Coronary artery (tissue), 2 donors: ENCODE measurements around the gene APBB2.

ENCODE experiments used
- DNase-seq: peaks from one replicate; pipeline ENCODE4 v3.0.0-alpha.2; 2017; ENCODE audit warnings: low spot score
- H3K27ac ChIP-seq, 2 donors: fragments of 200-600 bp; sonication (generic); one replicate each; pipeline ENCODE4 v1.5.1; 2016 to 2019
- H3K4me3 ChIP-seq: fragments of 200-600 bp; sonication (generic); 2 replicates; pipeline ENCODE4 v1.5.1; 2016; ENCODE audit warnings: mild to moderate bottlenecking, moderate library complexity
- TF ChIP-seq, protein P1 (sequence below): fragments of 200-600 bp; sonication (generic); IDR thresholded peaks from one replicate; pipeline ENCODE4 v1.5.1; 2019; ENCODE audit warnings: antibody characterized with exemption

The APBB2 gene

DNA sequence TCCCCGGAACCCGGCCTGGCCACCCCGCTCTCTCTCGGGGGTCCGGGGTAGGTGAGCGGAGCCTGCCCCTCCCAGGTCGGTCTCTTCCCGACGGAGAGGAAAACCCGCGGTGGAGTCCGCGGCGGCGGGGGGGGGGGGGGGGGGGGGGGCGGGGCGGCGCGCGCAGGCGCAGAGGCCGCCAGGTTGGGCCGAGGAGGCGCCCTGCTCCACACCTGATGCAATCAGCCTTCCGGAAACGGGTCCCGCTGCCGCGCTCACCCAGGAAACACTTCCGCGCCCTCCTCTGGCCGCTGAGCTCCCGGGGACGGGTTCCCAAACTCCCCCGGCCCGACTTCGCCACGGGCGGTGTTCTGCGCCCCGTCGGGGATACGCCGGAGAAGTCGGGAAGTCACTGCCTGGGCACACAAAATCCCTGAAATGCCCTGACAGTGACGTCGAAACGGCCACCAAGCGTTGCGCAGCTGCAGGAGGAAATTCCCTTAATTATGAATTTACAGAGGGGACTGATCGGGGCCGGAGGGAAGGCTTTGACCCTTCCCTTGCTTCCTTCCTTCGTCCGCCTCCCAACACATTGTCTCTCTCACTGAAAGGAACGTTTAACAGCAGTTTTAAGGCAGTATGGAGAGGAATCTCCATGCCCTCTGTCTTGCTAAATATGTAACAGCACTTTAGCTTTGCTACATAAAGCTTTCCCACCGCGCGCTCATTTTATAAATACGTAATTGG is 2.1 kb upstream of the APBB2 start:
- peak overlapping the region; percentile 81 for H3K4me3 ChIP-seq
- peak; percentile 88 for DNase-seq
- peak overlapping the region; percentile 84 to 91 for H3K27ac ChIP-seq
- TF ChIP-seq, protein P1, sequence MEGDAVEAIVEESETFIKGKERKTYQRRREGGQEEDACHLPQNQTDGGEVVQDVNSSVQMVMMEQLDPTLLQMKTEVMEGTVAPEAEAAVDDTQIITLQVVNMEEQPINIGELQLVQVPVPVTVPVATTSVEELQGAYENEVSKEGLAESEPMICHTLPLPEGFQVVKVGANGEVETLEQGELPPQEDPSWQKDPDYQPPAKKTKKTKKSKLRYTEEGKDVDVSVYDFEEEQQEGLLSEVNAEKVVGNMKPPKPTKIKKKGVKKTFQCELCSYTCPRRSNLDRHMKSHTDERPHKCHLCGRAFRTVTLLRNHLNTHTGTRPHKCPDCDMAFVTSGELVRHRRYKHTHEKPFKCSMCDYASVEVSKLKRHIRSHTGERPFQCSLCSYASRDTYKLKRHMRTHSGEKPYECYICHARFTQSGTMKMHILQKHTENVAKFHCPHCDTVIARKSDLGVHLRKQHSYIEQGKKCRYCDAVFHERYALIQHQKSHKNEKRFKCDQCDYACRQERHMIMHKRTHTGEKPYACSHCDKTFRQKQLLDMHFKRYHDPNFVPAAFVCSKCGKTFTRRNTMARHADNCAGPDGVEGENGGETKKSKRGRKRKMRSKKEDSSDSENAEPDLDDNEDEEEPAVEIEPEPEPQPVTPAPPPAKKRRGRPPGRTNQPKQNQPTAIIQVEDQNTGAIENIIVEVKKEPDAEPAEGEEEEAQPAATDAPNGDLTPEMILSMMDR, result peak; percentile 52

- TF ChIP-seq, protein P1, result no peak
- Histone ChIP-seq H3K4me3 (peak overlapping the region; percentile 81), H3K27ac (peak overlapping the region; percentile 84 to 91)
- DNase-seq, result no peak
Measured at GRCh38 chr4:41215969-41216293, 1.6 kb upstream of the APBB2 start.

DNA sequence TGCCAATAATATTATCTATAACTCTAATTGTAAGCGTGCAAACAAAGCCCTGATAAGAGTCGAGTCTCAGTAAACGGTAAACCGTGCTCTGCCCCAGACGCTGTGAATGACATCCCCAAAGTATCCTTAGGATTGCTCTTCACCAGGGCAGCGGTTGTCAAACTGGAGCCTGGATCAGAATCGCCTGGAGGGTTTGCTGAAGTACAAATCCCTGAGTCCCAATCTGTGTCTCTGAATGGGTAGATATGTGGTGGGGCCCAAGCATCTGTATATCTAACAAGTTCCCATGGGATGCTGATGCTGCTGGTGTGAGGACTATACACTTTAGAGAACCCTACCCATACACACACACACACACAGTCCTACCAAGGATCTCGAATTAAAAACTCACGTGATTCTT is 813 bp upstream of the APBB2 start:
- TF ChIP-seq, protein P1, result no peak
- H3K4me3 ChIP-seq, result peak overlapping the region; percentile 91
- no peak for DNase-seq
- peak overlapping the region in 1 of 2 donors; percentile 91 for H3K27ac ChIP-seq

GRCh38 chr4:41214825-41215146 is 444 bp upstream of the APBB2 start:
- TF ChIP-seq, protein P1, result no peak
- Histone ChIP-seq H3K27ac (peak overlapping the region; percentile 10 to 91), H3K4me3 (peak overlapping the region; percentile 91)
- no peak for DNase-seq

GRCh38 chr4:41213625-41214135 is 662 bp downstream of the APBB2 start:
- TF ChIP-seq, protein P1, result no peak
- H3K4me3 ChIP-seq, result peak overlapping the region; percentile 91
- H3K27ac ChIP-seq, result peak overlapping the region; percentile 67 to 91
- no peak for DNase-seq

GRCh38 chr4:41212616-41213203 is 1.6 kb downstream of the APBB2 start:
- TF ChIP-seq, protein P1, result peak; percentile 47
- Histone ChIP-seq H3K4me3 (peak overlapping the region; percentile 91), H3K27ac (peak overlapping the region; percentile 34 to 35)
- DNase-seq, result no peak
